GM12872 (cell line): ENCODE data around the gene CAV2.

Experiments used
- TF ChIP-seq, protein P1 (sequence below): IDR thresholded peaks from 3 replicates; pipeline ENCODE4 v1.5.1; 2011; ENCODE audit warnings: low read depth, mild to moderate bottlenecking, low read length, moderate library complexity; ENCODE audit not compliant: insufficient read depth

CAV2 gene, protein sequence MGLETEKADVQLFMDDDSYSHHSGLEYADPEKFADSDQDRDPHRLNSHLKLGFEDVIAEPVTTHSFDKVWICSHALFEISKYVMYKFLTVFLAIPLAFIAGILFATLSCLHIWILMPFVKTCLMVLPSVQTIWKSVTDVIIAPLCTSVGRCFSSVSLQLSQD

DNA sequence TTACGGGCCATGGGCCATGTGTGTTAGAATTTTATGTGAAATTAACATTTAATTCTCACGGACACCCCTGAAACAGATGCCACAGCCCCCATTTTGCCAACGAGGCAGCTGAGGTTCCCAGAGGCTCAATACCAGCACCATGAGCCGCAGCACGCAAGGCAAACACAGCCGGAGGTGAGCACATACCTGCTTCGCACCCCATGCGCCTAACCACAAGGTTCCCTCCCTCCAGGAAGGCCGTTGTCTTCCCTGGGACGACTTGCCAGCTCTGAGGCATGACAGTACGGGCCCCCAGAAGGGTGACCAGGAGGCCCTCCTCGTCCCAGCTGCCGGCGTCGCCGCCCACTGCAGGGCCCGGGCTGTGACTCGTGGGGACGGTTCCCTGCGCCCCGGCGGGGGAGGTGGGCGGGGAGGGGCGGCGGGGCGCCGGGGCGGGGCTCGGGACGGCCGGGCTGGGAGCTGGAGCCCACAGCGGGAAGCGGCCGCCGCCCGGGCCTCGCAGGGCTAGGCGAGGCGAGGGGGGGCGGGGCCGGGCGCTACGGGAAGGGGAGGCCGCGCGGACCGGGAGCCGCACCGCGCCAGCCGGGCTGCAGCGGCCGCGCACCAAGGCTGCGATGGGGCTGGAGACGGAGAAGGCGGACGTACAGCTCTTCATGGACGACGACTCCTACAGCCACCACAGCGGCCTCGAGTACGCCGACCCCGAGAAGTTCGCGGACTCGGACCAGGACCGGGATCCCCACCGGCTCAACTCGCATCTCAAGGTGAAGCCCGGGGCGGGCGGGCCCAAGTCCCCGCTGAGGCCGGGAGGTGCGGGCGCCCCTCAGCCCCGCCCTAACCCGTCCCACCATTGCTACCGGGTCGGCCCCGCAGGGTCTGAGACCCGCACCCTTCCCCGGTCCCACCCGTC is at the start of gene CAV2:
TSS of gene CAV2 (plus strand) at position 571 of the 910 bp plus-strand sequence. CDS start at position 615, 44 bp downstream.
- TF ChIP-seq, protein P1, sequence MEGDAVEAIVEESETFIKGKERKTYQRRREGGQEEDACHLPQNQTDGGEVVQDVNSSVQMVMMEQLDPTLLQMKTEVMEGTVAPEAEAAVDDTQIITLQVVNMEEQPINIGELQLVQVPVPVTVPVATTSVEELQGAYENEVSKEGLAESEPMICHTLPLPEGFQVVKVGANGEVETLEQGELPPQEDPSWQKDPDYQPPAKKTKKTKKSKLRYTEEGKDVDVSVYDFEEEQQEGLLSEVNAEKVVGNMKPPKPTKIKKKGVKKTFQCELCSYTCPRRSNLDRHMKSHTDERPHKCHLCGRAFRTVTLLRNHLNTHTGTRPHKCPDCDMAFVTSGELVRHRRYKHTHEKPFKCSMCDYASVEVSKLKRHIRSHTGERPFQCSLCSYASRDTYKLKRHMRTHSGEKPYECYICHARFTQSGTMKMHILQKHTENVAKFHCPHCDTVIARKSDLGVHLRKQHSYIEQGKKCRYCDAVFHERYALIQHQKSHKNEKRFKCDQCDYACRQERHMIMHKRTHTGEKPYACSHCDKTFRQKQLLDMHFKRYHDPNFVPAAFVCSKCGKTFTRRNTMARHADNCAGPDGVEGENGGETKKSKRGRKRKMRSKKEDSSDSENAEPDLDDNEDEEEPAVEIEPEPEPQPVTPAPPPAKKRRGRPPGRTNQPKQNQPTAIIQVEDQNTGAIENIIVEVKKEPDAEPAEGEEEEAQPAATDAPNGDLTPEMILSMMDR, result no peak

DNA sequence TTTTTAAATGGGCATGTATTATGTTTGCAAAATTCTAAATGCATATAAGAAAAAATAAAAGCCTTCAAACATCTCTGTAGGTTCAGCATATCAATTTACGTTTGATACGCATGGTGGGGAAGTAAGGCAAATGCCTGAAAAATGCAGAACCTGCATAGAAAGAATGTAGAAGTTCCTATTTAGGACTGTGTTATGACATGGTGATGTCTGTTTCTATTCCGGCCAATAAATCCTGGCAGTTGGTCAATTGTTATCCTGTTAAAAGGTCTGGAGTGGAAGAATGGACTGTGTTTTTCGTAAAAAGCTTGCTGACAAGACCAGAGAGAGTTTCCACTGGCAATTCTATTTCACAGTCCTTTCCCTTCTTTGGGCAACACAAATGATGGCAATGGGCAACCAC is 49.6 kb upstream of the CAV2 start:
- TF ChIP-seq, protein P1, result no peak

DNA sequence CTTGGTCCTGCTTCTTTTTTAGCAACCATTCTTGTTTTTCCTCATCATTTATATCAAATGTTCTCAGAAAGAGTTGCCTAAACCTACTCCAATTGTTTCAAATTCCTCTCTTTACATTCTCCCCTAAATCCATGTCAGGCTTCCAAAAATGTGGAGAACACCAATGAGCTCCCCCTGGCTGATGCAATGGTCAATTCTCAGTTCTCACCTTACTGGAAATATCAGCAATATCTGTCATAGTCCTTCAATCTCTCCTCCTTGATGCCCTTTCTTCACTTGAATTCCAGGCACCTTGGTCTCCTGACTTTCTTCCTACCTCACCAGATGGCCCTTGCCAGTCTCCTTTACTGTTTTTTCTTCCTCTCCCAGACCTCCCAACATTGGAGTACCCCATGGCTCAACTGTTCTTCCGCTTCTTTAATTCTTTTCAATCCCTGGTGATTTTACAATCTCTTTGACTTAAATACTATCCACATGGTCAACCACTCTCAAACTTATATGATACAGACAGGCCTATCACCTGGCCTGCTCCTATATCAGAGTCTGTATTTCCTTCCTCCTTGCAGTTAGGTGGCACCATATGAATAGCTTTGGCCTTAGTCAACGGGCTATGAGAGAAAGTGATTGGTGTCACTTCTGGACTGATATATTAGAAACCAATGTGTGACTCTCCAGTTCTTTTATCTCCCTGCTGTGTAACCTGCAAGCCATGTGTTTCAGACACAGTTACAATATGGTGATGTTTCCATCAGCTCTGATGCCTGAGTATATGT is 47.4 kb upstream of the CAV2 start:
- TF ChIP-seq, protein P1, result no peak

DNA sequence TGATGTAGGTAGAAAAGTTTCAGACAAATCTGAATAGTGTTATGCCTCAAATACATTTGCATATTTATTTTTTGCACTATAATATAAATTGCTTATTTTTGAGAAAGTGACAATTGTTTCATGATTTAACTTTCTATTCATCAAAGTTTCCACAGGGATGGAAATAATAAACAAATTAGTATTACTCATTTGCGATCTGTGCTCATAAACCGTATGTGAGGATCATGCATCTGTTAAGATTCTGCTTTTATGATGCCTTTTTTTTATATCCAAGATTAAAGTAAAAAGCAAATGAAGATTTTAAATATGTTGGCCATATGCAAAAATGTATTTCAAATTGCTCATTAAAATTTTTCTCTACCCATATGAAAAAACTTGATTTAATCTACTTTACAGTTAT is 45.2 kb upstream of the CAV2 start:
- TF ChIP-seq, protein P1, result no peak

DNA sequence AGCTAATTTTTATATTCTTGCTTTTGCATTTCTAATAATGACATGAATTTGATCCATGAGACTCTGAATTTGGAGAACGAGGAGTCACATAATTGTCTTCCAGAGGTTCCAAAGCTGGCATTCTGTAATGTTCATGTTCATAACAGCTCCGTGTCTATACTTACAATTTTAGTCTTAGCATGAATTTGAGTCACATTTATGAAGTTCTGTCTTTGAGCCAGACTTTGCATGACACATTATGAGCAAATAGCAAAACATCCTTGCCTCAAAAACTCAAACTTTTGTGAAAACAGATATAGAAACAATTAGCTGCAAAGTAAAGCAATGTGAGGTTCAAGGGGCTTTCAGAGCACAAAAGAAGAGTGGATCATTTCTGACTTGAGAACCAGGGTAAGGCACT is 44.5 kb upstream of the CAV2 start:
- TF ChIP-seq, protein P1, result no peak

DNA sequence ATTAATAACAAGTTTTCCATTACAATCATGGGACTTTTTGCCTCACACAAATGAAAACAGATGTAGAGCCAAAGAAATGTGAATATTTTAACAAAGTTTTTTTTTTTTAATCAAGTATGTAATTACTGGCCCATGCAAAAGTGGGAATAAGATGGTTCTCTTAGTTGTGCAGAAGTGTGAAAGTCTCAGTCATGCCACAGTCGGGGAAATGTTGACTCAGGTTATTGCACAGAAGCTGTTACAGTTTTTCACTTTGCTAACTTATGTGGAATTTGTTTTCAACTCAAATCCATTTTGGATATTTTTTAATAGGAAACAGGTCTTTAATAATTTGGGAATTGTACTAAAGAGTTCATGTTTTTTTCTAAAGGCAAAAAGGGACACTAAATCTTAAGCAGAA is 44.0 kb upstream of the CAV2 start:
- TF ChIP-seq, protein P1, result no peak

DNA sequence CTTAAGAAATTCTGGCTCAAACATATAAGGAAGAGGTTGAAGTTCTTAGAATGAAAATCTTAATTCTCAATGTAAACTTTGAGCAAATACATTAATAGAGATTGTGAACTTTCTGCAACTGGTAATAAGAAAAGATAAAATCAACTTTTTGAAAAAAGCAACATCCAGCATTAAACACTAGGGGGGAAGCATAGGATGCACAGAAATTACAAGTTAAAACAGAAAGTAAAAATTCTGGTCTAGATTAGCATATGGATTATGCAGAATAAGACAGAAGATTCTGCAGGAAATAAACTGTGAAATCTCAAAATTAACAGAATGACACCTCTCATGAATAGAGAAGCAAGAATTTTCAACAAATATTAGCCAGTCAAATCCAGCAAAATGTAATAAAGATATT is 38.0 kb upstream of the CAV2 start:
- TF ChIP-seq, protein P1, result no peak
